Measurements from ENCODE around the gene SCN1B.

The SCN1B gene

GRCh38 chr19:35060160-35060855, 30.0 kb downstream of the SCN1B start:
- POLR2A ChIA-PET = no interaction called here
- DNase-seq (ENCODE audit: extremely low spot score) = no peak
- CTCF ChIA-PET = no interaction called here
- TF ChIP-seq HDGF (IDR thresholded peaks at IDR 0.05; ENCODE audit: borderline replicate concordance) (no peak), BHLHE40 (IDR thresholded peaks at IDR 0.05; ENCODE audit: borderline replicate concordance) (no peak), FOXM1 (IDR thresholded peaks at IDR 0.05; ENCODE audit: borderline replicate concordance) (no peak), NFRKB (IDR thresholded peaks at IDR 0.05) (no peak), CTBP1 (IDR thresholded peaks at IDR 0.05; ENCODE audit: borderline replicate concordance) (no peak)

- ChIA-PET CTCF (no interaction called here), POLR2A (no interaction called here)
- TF ChIP-seq ARNT (IDR thresholded peaks at IDR 0.05) = no peak
- no peak for TF ChIP-seq PKNOX1 (IDR thresholded peaks at IDR 0.05)
- no peak for TF ChIP-seq FOXK2 (IDR thresholded peaks at IDR 0.05)
- TF ChIP-seq TARDBP (IDR thresholded peaks at IDR 0.05) = no peak
- no peak for TF ChIP-seq L3MBTL2 (conservative IDR thresholded peaks at IDR 0.05)
- TF ChIP-seq FOXM1 (IDR thresholded peaks at IDR 0.05; ENCODE audit: borderline replicate concordance) = no peak
- TF ChIP-seq NFRKB (IDR thresholded peaks at IDR 0.05) = no peak
- no peak for TF ChIP-seq SUZ12 (IDR thresholded peaks at IDR 0.05)
- TF ChIP-seq FOXA1 (IDR thresholded peaks at IDR 0.05) = no peak
- no peak for TF ChIP-seq ZNF384 (IDR thresholded peaks at IDR 0.05)
- TF ChIP-seq LEF1 (IDR thresholded peaks at IDR 0.05; ENCODE audit: borderline replicate concordance) = no peak
- DNase-seq (ENCODE audit: extremely low spot score) = no peak
Observed at GRCh38 chr19:35061583-35062373, 31.5 kb downstream of the SCN1B start.

GRCh38 chr19:35062942-35063341, 32.7 kb downstream of the SCN1B start:
- no peak for TF ChIP-seq ZNF384 (IDR thresholded peaks at IDR 0.05)
- no peak for TF ChIP-seq PKNOX1 (IDR thresholded peaks at IDR 0.05)
- TF ChIP-seq SP1 (IDR thresholded peaks at IDR 0.05) = no peak
- TF ChIP-seq ARNT (IDR thresholded peaks at IDR 0.05) = no peak
- no peak for TF ChIP-seq LEF1 (IDR thresholded peaks at IDR 0.05; ENCODE audit: borderline replicate concordance)
- TF ChIP-seq BHLHE40 (IDR thresholded peaks at IDR 0.05; ENCODE audit: borderline replicate concordance) = no peak
- no peak for TF ChIP-seq SUZ12 (IDR thresholded peaks at IDR 0.05)
- no peak for TF ChIP-seq FOXM1 (IDR thresholded peaks at IDR 0.05; ENCODE audit: borderline replicate concordance)
- ChIA-PET POLR2A (no interaction called here), CTCF (no interaction called here)
- DNase-seq (ENCODE audit: extremely low spot score) = no peak

GRCh38 chr19:35063940-35064818, 33.9 kb downstream of the SCN1B start:
- POLR2A ChIA-PET = no interaction called here
- DNase-seq (ENCODE audit: extremely low spot score) = no peak
- CTCF ChIA-PET = no interaction called here
- TF ChIP-seq ZNF384 (IDR thresholded peaks at IDR 0.05) (no peak), BHLHE40 (IDR thresholded peaks at IDR 0.05; ENCODE audit: borderline replicate concordance) (no peak), NFRKB (IDR thresholded peaks at IDR 0.05) (no peak), FOXK2 (IDR thresholded peaks at IDR 0.05) (no peak), FOXM1 (IDR thresholded peaks at IDR 0.05; ENCODE audit: borderline replicate concordance) (no peak), L3MBTL2 (conservative IDR thresholded peaks at IDR 0.05) (no peak), SUZ12 (IDR thresholded peaks at IDR 0.05) (no peak), ARNT (IDR thresholded peaks at IDR 0.05) (no peak), HDGF (IDR thresholded peaks at IDR 0.05; ENCODE audit: borderline replicate concordance) (no peak)

- ChIA-PET POLR2A (no interaction called here), CTCF (no interaction called here)
- DNase-seq (ENCODE audit: extremely low spot score) = no peak
- TF ChIP-seq L3MBTL2 (conservative IDR thresholded peaks at IDR 0.05) (no peak), ARNT (IDR thresholded peaks at IDR 0.05) (no peak), NFRKB (IDR thresholded peaks at IDR 0.05) (no peak), HDGF (IDR thresholded peaks at IDR 0.05; ENCODE audit: borderline replicate concordance) (no peak), LEF1 (IDR thresholded peaks at IDR 0.05; ENCODE audit: borderline replicate concordance) (no peak), TARDBP (IDR thresholded peaks at IDR 0.05) (no peak), ZNF384 (IDR thresholded peaks at IDR 0.05) (no peak), FOXA1 (IDR thresholded peaks at IDR 0.05) (no peak), ELF4 (IDR thresholded peaks at IDR 0.05) (no peak), SUZ12 (IDR thresholded peaks at IDR 0.05) (no peak), PKNOX1 (IDR thresholded peaks at IDR 0.05) (no peak), FOXM1 (IDR thresholded peaks at IDR 0.05; ENCODE audit: borderline replicate concordance) (no peak), SP1 (IDR thresholded peaks at IDR 0.05) (no peak)
Observed at GRCh38 chr19:35065574-35065973, 35.3 kb downstream of the SCN1B start.

Data from HEK293T (cell line).